GM19023 (cell line): ENCODE measurements around the gene MPV17.
"Not testable (repeated sequence)": the region's sequence is repeated elsewhere in the genome, so short reads cannot be mapped to it uniquely, and the experiment has no call there.

Experiments used
- ATAC-seq: cut with Tn5 transposase; IDR thresholded peaks from one replicate; pipeline ENCODE4 v1.9.1; 2021; ENCODE audit warnings: mild to moderate bottlenecking, moderate library complexity; ENCODE audit not compliant: unreplicated experiment

MPV17 gene

DNA sequence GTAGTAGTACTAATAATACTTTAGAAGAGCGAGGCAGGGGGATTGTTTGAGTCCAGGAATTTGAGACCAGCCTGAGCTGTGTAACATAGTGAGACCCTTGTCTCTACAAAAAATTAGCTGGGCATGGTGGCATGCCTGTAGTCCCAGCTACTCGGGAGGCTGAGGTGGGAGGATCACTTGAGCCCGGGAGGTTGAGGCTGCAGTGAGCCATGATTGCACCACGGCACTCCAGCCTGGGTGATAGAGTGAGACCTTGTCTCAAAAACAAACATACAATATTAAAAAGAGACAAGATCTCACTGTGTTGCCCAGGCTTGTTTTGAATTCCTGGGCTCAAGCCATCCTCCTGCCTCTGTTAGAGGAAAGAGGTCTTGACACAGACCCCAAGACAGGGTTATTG is 22.3 kb downstream of the MPV17 start:
- ATAC-seq: not testable (repeated sequence)

DNA sequence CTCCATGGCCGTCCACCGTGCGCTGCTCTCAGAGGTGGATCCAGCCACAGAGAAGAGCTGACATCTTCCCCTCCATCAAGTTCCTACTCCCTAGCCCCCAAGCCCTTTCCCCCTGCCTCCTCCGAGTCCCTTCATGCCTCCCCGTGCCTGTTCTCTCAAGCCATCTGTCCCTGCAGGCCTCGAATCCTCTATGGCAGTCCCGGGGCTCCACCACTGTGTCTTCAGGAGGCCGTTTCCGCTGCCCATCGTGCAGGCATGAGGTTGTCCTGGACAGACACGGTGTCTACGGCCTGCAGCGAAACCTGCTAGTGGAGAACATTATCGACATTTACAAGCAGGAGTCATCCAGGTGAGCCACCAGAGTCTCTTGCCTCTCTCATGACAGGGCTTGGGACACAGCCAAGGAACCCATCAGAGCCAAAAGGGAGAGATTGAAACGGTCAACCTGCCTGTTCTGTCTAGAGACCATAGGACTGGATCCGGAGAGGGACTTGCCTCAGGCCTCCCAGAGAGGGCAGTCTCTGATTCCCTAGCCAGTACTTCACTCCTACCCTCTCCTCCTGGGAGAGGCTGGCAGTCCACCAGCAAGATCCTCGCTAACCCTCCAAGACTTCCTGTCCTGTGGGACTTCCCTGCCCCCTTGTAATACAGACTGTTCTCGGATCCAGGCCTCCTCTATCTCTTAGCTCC is 24.4 kb downstream of the MPV17 start:
- no peak for ATAC-seq

DNA sequence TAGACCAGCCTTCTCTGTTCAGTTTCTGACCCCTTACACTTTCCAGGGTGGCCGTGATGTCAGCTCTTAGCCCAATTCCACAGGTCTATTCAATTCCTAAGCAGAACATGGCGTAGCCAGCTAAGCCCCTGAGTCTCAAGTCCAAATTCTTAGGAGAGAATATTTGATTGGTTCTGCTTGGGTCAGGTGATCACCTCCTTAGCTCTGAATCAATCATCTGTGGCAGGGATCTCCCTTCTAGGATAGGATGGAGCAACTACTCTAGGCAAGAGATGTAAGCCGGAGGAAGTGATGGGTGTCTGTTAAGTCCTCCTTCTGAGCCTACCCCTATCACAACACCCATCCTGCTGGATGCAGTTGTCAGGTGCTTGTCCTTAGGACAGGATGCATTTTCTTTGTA is 25.7 kb downstream of the MPV17 start:
- no peak for ATAC-seq

DNA sequence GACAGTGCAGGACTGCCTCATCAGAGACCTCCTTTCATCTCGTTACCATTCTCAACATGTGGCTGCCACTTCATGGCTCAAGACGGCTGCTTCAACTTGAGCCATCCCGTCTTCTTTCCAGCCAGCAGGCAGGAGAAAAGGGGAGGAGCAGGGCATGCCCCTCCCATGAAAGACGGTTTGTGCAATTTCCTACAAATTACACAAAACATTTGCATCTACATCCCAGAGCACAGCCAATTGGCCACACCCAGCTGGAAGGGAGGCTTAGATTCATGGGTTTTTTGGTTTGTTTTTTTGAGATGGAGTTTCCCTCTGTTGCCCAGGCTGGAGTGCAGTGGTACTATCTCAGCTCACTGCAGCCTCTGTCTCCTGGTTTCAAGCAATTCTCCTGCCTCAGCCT is 26.4 kb downstream of the MPV17 start:
- no peak for ATAC-seq

- no peak for ATAC-seq
Observed at GRCh38 chr2:27294928-27295327, 28.0 kb downstream of the MPV17 start.

- ATAC-seq: no peak
Observed at GRCh38 chr2:27291865-27292264, 31.0 kb downstream of the MPV17 start.

DNA sequence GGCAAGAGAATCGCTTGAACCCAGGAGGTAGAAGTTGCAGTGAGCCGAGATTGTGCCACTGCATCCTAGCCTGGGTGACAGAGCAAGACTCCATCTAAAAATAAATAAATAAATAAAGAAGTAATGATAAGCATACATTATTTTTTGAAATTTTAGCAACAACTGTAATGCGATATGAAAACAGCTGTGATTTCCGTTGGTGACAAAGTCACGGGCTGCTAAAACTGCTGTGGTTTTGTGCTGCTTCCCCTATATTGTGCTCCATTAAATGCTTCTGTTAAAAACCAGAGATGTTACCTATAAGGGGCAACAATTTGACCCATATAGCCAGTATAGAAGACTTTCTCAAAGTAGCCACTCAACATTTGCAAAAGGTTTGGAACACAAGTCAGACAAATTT is 32.3 kb downstream of the MPV17 start:
- no peak for ATAC-seq

- ATAC-seq: no peak
Observed at GRCh38 chr2:27288610-27289009, 34.3 kb downstream of the MPV17 start.

- ATAC-seq: no peak
Observed at GRCh38 chr2:27285481-27285880, 37.4 kb downstream of the MPV17 start.

DNA sequence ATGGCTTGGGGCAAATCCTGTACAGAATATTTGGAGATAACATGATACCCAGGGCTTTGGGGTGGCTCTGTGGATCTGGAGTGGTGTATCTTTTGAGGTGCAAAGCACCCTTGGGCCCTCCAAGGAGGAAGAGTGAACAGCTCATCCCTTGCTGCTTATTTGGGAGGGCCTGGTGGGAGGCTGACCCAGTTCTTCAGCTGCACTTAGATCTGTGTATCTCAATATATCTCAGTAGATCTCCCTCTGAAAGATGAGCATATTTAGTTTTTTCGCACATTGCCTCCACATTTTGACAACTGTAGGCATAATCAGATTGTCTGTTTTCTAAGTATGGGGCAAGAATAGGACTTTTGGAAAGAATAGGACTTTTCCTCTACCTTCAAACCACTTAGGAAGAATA is 37.9 kb downstream of the MPV17 start:
- no peak for ATAC-seq

DNA sequence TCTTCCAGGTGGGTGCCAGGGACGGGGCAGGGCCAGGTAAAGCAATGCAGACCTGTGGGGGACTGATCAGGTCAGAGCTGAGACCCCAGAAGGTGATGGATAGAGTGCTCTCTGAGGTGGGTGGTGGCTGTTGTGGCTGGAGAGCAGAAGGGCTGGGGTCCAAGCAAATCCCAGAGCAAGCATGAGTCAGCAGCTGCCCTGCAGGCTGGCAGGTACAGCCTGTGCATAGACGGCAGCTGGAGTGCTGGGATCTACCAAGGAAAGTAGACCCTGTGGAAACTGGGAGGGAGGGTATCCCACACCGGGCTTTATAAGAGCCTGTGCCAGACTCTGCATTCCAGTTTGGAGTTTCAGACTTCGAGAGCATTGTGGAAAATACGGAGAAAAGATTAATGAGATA is 40.0 kb downstream of the MPV17 start:
- ATAC-seq: no peak

GRCh38 chr2:27281855-27282559 is 40.9 kb downstream of the MPV17 start, which contains the start of gene TRIM54:
TSS of gene TRIM54 (plus strand) at chr2:27282429. CDS start at chr2:27282732, 303 bp downstream.
- ATAC-seq: no peak

- ATAC-seq: no peak
Observed at GRCh38 chr2:27281442-27281841, 41.5 kb downstream of the MPV17 start.

DNA sequence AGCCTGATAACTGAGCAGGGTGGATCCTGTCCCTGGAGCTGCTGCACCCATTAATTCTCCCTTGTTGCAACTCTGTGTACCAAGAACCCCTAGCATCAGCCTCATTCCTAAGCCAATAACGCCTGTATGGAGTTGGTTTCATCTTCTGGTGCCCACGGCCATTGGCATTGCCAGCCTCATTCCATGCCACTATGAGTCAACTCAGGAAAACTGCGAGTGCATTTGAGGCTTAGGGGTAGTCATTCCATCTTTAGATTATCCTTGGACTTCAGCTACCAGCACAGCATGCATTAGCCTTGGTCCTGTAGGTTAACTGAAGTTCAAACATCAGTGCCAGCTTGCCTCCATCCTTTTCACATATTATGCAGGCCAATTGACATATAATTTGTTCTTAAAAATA is 42.1 kb downstream of the MPV17 start:
- no peak for ATAC-seq

DNA sequence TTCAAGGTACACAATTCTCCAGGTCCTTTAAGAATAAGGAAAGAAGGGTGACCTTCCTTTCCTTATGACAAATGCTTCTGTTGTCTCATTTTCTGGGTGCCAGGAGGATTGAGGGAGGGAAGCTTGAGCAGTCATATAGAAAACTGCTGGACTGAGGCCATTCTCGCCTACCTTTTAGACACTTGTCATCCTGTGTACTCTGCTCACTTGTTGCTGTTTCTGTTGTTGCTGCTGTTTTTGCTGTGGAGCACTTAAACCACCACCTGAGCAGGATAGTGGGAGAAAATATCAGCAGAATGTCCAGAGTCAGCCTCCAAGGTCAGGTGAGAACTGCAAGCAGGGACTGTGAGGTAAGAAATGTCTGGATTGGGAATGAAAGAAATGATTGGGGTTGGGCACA is 44.9 kb downstream of the MPV17 start:
- no peak for ATAC-seq

GRCh38 chr2:27275211-27276150 is 47.4 kb downstream of the MPV17 start, which contains the start of gene DNAJC5G:
TSS of gene DNAJC5G (plus strand) at chr2:27275433. CDS start at chr2:27276729, 1,296 bp downstream.
- no peak for ATAC-seq

DNA sequence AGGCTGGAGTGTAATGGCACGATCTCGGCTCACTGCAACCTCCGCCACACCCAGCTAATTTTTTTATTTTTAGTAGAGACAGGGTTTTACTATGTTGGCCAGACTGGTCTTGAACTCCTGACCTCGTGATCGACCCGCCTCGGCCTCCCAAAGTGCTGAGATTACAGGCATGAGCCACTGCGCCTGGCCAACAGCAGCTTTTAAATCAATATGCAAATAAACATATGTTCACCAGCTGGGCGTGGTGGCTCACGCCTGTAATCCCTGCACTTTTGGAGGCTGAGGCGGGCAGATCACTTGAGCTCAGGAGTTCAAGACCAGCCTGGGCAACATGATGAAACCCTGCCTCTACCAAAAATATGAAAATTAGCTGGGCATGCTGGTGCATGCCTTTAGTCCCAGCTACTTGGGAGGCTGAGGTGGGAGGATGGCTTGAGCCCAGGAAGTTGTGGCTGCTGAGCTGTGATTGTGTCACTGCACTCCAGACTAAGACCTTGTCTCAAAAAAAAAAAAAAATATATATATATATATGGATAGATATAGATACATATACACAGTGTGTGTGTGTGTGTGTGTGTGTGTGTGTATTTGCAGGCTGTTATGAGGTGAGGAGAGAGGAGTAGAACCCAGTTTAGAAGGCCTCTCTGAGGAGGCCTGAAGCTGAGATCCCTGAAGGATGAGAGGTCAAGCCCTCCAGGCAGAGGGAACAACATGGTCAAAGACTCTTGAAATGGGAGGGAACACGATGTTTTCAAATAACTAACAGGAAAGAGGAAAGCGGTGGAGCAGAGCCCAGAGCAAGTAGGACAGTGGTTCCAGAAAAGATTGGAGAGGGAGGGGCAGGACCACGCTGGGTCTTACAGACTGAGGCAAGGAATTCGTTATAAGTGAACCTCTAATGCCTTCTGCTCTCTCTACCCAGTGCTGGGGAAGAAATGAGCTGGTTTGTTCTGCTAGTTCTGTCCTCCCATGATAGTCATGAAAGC is 50.1 kb downstream of the MPV17 start:
- not testable (repeated sequence) for ATAC-seq

DNA sequence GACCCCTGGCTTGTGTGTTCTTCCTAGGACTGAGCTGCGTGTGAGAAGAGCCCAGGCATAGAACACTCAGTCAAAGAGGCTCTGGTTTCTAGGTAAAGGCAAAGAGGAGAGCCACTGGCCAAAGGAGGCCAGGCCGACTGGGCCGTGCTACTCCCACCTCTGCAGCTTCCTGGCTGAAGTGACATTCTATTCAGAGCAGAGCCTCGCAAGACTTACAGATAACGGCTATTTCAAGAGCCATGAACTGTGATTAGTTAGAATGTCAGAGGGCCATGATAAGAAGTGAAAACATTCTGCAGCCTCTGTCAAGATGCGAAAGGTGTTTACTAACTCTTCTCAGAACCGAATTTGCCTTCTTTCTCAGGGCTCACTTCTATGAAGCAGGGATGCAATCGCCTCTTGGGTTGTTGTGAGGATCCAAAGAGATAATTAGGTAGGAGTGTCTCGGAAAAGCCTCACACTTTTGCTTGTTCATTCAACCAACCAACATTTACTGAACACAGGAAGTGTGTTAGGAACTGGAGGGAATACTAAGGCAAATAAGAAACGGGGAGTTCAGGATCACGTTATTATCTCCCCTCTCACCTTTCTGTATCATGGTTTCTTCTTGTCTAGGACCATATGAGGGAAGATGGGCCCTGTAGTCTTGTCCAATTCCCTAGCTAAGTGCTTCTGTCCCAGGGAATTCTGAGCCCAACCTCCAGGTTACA is 51.1 kb downstream of the MPV17 start:
- no peak for ATAC-seq

DNA sequence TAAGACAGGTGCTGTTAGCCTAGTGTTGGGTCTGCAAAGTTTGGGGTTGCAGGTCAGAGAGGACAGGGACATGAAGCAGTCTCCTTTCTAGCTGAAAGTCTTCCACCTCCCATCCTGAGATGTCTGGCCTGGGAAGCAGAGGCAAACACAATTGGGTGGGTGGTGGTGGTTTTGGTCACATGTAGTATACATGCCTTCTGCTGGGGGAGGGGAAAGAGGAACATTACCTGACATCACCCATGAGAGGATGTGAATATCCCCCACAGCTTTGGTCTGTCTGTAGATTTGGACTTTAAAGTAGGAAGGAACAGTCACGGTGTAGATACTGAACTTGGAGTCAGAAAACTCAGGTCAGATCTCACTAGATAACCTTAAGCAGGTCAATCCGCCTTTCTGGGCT is 52.2 kb downstream of the MPV17 start:
- ATAC-seq: no peak

GRCh38 chr2:27270131-27270530 is 52.8 kb downstream of the MPV17 start:
- no peak for ATAC-seq
